Nephron (organoid): ENCODE measurements around the gene PCNX1.

ENCODE experiments used
- H3K27ac Mint-ChIP-seq, 3 experiments: 2 replicates each; pipeline ENCODE4 v1.8.0; 2020; ENCODE audit warnings: mixed read lengths in 3 of 3, mild to moderate bottlenecking in 2 of 3, moderate library complexity in 1 of 3
- H3K27me3 Mint-ChIP-seq: 2 replicates; pipeline ENCODE4 v1.8.0; 2021; ENCODE audit warnings: low read depth, mild to moderate bottlenecking, moderate library complexity, mixed read lengths
- H3K36me3 Mint-ChIP-seq: 2 replicates; pipeline ENCODE4 v1.8.0; 2020; ENCODE audit warnings: low read depth, mixed read lengths
- H3K4me1 Mint-ChIP-seq: 2 replicates; pipeline ENCODE4 v1.8.0; 2020; ENCODE audit warnings: mixed read lengths
- H3K4me3 Mint-ChIP-seq, 3 experiments: 2 replicates each; pipeline ENCODE4 v1.8.0; 2020; ENCODE audit warnings: mild to moderate bottlenecking in 3 of 3, mixed read lengths in 3 of 3, moderate library complexity in 2 of 3
- H3K9me3 Mint-ChIP-seq: 2 replicates; pipeline ENCODE4 v1.8.0; 2020; ENCODE audit warnings: mixed read lengths
- TF ChIP-seq, protein P1 (sequence below), 3 experiments: fragments of 200-600 bp; sonication (generic); IDR thresholded peaks; one replicate each; pipeline ENCODE4 v1.5.0; 2021; ENCODE audit warnings: antibody characterized with exemption in 3 of 3; ENCODE audit not compliant: unreplicated experiment in 3 of 3

The PCNX1 gene

GRCh38 chr14:71050227-71050823 is 143.1 kb downstream of the PCNX1 start:
- Mint-ChIP-seq H3K4me1 (no peaks in the 10 kb centered on the region), H3K27me3 (no peaks in the 10 kb centered on the region), H3K9me3 (no peaks in the 10 kb centered on the region), H3K27ac (no peak overlapping the region), H3K36me3 (peaks cover 45% of the 10 kb centered on the region), H3K4me3 (no peak overlapping the region)
- TF ChIP-seq, protein P1, sequence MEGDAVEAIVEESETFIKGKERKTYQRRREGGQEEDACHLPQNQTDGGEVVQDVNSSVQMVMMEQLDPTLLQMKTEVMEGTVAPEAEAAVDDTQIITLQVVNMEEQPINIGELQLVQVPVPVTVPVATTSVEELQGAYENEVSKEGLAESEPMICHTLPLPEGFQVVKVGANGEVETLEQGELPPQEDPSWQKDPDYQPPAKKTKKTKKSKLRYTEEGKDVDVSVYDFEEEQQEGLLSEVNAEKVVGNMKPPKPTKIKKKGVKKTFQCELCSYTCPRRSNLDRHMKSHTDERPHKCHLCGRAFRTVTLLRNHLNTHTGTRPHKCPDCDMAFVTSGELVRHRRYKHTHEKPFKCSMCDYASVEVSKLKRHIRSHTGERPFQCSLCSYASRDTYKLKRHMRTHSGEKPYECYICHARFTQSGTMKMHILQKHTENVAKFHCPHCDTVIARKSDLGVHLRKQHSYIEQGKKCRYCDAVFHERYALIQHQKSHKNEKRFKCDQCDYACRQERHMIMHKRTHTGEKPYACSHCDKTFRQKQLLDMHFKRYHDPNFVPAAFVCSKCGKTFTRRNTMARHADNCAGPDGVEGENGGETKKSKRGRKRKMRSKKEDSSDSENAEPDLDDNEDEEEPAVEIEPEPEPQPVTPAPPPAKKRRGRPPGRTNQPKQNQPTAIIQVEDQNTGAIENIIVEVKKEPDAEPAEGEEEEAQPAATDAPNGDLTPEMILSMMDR (IDR thresholded peaks at IDR 0.05; ENCODE audit: unreplicated experiment in 3 of 3), result peak; percentile 25 to 55 (median 48)

DNA sequence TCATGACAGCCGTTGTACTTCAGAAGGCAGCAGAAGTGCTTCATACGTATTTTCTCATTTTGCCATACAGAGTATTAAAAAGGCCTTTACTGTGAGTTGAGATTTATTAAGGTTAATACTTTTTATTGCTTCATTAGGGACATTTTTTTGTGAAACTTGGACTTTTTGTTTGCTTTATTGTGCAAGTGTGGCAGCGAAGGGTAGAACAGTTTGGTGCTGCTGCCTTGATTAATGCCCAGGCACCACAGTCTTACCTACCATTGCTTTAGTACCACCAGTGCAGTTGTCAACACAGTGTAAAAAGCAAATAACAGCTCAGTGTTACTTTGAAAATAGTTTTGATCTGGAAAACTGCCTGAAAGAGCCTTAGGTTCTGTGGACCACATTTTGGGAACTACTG is 147.4 kb downstream of the PCNX1 start:
- Mint-ChIP-seq H3K36me3 (peaks cover 36% of the 10 kb centered on the region), H3K4me3 (no peak overlapping the region), H3K27me3 (no peaks in the 10 kb centered on the region), H3K27ac (no peak overlapping the region), H3K4me1 (no peaks in the 10 kb centered on the region), H3K9me3 (no peaks in the 10 kb centered on the region)
- TF ChIP-seq, protein P1 (IDR thresholded peaks at IDR 0.05; ENCODE audit: unreplicated experiment in 3 of 3), result no peak

- peaks cover 49% of the 10 kb centered on the region for H3K36me3 Mint-ChIP-seq
- H3K9me3 Mint-ChIP-seq, result no peaks in the 10 kb centered on the region
- TF ChIP-seq, protein P1 (IDR thresholded peaks at IDR 0.05; ENCODE audit: unreplicated experiment in 3 of 3), result no peak
- no peaks in the 10 kb centered on the region for H3K4me1 Mint-ChIP-seq
- no peaks in the 10 kb centered on the region for H3K27me3 Mint-ChIP-seq
- H3K4me3 Mint-ChIP-seq, result no peak overlapping the region
- H3K27ac Mint-ChIP-seq, result no peak overlapping the region
Measured at GRCh38 chr14:71056168-71056567, 148.9 kb downstream of the PCNX1 start.

- Mint-ChIP-seq H3K27me3 (no peaks in the 10 kb centered on the region), H3K36me3 (peaks cover 65% of the 10 kb centered on the region), H3K4me1 (no peaks in the 10 kb centered on the region), H3K4me3 (no peak overlapping the region), H3K27ac (no peak overlapping the region), H3K9me3 (peaks cover 3% of the 10 kb centered on the region)
- TF ChIP-seq, protein P1 (IDR thresholded peaks at IDR 0.05; ENCODE audit: unreplicated experiment in 3 of 3), result no peak
Measured at GRCh38 chr14:71060274-71060673, 153.0 kb downstream of the PCNX1 start.

GRCh38 chr14:71060825-71061455 is 153.7 kb downstream of the PCNX1 start:
- H3K9me3 Mint-ChIP-seq, result peaks cover 8% of the 10 kb centered on the region
- no peaks in the 10 kb centered on the region for H3K27me3 Mint-ChIP-seq
- TF ChIP-seq, protein P1 (IDR thresholded peaks at IDR 0.05; ENCODE audit: unreplicated experiment in 3 of 3), result no peak
- H3K36me3 Mint-ChIP-seq, result peaks cover 72% of the 10 kb centered on the region
- H3K27ac Mint-ChIP-seq, result no peak overlapping the region
- H3K4me3 Mint-ChIP-seq, result no peak overlapping the region
- H3K4me1 Mint-ChIP-seq, result no peaks in the 10 kb centered on the region

DNA sequence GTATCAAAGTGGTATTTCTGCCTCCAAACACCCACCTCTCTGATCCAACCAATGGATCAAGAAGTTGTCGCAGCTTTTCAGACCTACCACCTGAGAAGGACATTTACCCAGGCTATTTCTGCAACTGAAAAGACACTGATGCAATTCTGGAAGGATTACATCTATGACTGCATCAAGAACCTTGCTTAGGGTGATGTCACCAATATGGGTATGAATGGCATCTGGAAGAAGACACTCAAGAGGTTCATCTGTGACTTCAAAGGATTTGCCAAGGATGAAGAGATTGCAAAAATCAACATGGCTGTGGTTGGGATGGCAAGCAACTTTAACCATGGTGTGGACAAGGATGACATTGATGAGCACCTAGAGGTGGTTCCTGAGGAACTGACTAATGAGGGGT is 154.2 kb downstream of the PCNX1 start:
- Mint-ChIP-seq H3K4me1 (no peaks in the 10 kb centered on the region), H3K27ac (no peak overlapping the region), H3K9me3 (peaks cover 13% of the 10 kb centered on the region), H3K36me3 (peaks cover 77% of the 10 kb centered on the region), H3K4me3 (no peak overlapping the region), H3K27me3 (peaks cover 4% of the 10 kb centered on the region)
- TF ChIP-seq, protein P1 (IDR thresholded peaks at IDR 0.05; ENCODE audit: unreplicated experiment in 3 of 3), result no peak
